Common myeloid progenitor, CD34-positive (primary cell): ENCODE data around the gene LTB4R2.

Experiments
- CTCF ChIA-PET: fragments of 350-600 bp; sonication (Branson Sonifier 250); formaldehyde crosslinking; loops from one replicate; lab custom pipeline; 2021; ENCODE audit warnings: antibody characterized with exemption; lab: Charles Lee
- POLR2A ChIA-PET: fragments of 350-600 bp; sonication (Branson Sonifier 250); formaldehyde crosslinking; loops from one replicate; lab custom pipeline; 2021; ENCODE audit warnings: antibody characterized with exemption; lab: Charles Lee
- DNase-seq, 3 donors: peaks; one replicate each; pipeline versions ENCODE4 v3.0.0 to v3.0.0-alpha.2; 2013
- H3K27ac ChIP-seq, 2 experiments: 1 replicate in 1 of 2; 2 replicates in 1 of 2; pipeline ENCODE4 v1.7.0; 2013; ENCODE audit warnings: inconsistent platforms in 2 of 2, low read length in 2 of 2, mild to moderate bottlenecking in 2 of 2, low read depth in 1 of 2, moderate library complexity in 1 of 2; ENCODE audit not compliant: severe bottlenecking in 2 of 2, insufficient read depth in 1 of 2, poor library complexity in 1 of 2
- H3K27me3 ChIP-seq, 5 experiments: replicated peaks in 2 of 5; 1 replicate in 3 of 5; 2 replicates in 2 of 5; pipeline versions ENCODE4 v1.6.1 to v1.7.0; 2013; ENCODE audit warnings: low read length in 4 of 5, mild to moderate bottlenecking in 2 of 5, moderate library complexity in 2 of 5, inconsistent platforms in 1 of 5; ENCODE audit not compliant: insufficient read depth in 5 of 5, control insufficient read depth in 4 of 5
- H3K36me3 ChIP-seq, 4 experiments: 1 replicate in 2 of 4; 2 replicates in 2 of 4; pipeline versions ENCODE4 v1.6.1 to v1.7.0; 2013; ENCODE audit warnings: low read length in 3 of 4, control low read depth in 1 of 4, mild to moderate bottlenecking in 1 of 4; ENCODE audit not compliant: control insufficient read depth in 4 of 4, insufficient read depth in 4 of 4
- H3K4me1 ChIP-seq, 4 experiments: 1 replicate in 3 of 4; 2 replicates in 1 of 4; pipeline versions ENCODE4 v1.6.1 to v1.7.1; 2013; ENCODE audit warnings: low read length in 3 of 4, mild to moderate bottlenecking in 3 of 4, control low read depth in 1 of 4, inconsistent platforms in 1 of 4, moderate library complexity in 1 of 4; ENCODE audit not compliant: control insufficient read depth in 4 of 4, insufficient read depth in 4 of 4; ENCODE audit errors: control extremely low read depth in 1 of 4
- H3K4me3 ChIP-seq, 7 experiments: 1 replicate in 4 of 7; 2 replicates in 3 of 7; pipeline versions ENCODE4 v1.5.1 to v1.7.0; 2013; ENCODE audit warnings: mild to moderate bottlenecking in 7 of 7, low read length in 6 of 7, moderate library complexity in 6 of 7, inconsistent platforms in 2 of 7, low read depth in 2 of 7, control low read depth in 1 of 7; ENCODE audit not compliant: insufficient read depth in 4 of 7, control insufficient read depth in 1 of 7; ENCODE audit errors: extremely low read depth in 1 of 7
- H3K9me3 ChIP-seq, 5 experiments: 1 replicate in 4 of 5; 2 replicates in 1 of 5; pipeline versions ENCODE4 v1.6.1 to v1.7.1; 2013; ENCODE audit warnings: low read length in 4 of 5, mild to moderate bottlenecking in 2 of 5, inconsistent platforms in 1 of 5, low read depth in 1 of 5, moderate library complexity in 1 of 5; ENCODE audit not compliant: control insufficient read depth in 4 of 5, insufficient read depth in 2 of 5; ENCODE audit errors: control extremely low read depth in 1 of 5
- WGBS: methylation state at CpG from one replicate; pipeline ENCODE4 v1.1.5; 2013; ENCODE audit not compliant: insufficient coverage; 5-methylcytosine and 5-hydroxymethylcytosine counted together

The LTB4R2 gene

DNA sequence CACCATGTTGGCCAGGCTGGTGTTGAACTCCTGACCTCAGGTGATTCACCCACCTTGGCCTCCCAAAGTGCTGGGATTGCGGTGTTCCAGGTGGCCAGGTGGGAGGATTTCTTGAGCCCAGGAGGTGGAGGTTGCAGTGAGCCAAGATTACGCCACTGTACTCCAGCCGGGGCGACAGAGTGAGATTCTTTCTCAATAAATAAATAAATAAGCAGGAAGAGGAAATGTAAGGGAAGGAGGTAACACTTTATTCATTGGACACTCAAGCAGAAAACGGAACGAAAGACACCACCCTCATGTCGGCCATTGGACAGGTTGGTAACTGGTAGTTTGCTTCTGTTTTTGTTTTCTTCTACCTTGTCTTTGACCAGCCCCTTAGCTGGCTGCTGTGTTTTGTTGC is 45.1 kb downstream of the LTB4R2 start:
- Histone ChIP-seq H3K27me3 (peaks cover 0 to 2% (median 0%) of the 10 kb centered on the region in 5 experiments), H3K4me1 (no peaks in the 10 kb centered on the region), H3K27ac (no peak overlapping the region), H3K4me3 (no peak overlapping the region), H3K9me3 (peaks cover 0 to 2% (median 0%) of the 10 kb centered on the region in 5 experiments), H3K36me3 (no peaks in the 10 kb centered on the region)
- ChIA-PET POLR2A (interaction anchor here (0.6 kb wide), 1 partner anchor 82 kb away, joined by 5 read pairs; no protein-coding TSS in a partner anchor), CTCF (no interaction called here)
- no peak for DNase-seq
- WGBS, result 100% methylated on average over 6 of the region's 7 CpGs

DNA sequence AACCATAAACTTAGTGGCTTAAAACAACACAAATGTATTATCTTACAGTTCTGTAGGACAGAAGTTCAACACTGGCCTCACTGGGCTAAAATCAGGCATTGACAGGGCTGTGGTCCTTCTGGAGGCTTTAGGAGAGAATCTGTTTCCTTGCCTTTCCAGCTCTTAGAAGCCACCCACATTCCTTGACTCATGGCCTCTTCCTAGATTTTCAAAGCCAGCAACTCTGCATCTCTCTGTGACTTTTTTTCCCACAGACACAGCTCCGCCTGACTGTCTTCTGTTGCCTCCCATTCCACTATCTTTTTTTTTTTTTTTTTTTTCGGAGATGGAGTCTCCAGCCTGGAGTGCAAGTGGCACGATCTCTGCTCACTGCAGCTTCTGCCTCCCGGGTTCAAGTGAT is 46.3 kb downstream of the LTB4R2 start:
- H3K36me3 ChIP-seq, result no peaks in the 10 kb centered on the region
- DNase-seq, result no peak
- H3K4me1 ChIP-seq, result no peaks in the 10 kb centered on the region
- 100% methylated on average over 1 of the region's 4 CpGs for WGBS
- ChIA-PET CTCF (interaction anchor here (0.7 to 8.8 kb wide), 6 partner anchors 11 to 77 kb away, joined by 3 to 130 read pairs (median 4); partner anchors contain the start of genes CBLN3 and KHNYN), POLR2A (no interaction called here)
- H3K27me3 ChIP-seq, result no peaks in the 10 kb centered on the region
- H3K4me3 ChIP-seq, result no peak overlapping the region
- H3K27ac ChIP-seq, result no peak overlapping the region
- H3K9me3 ChIP-seq, result peaks cover 0 to 2% (median 0%) of the 10 kb centered on the region in 5 experiments

GRCh38 chr14:24360281-24360680 is 50.3 kb downstream of the LTB4R2 start:
- H3K27me3 ChIP-seq, result no peaks in the 10 kb centered on the region
- H3K36me3 ChIP-seq, result no peaks in the 10 kb centered on the region
- no peak overlapping the region for H3K4me3 ChIP-seq
- CTCF ChIA-PET, result interaction anchor here (1.2 to 8.8 kb wide), 5 partner anchors 17 to 73 kb away, joined by 3 to 130 read pairs (median 4); partner anchors contain the start of genes CBLN3 and KHNYN
- H3K9me3 ChIP-seq, result peaks cover 0 to 2% (median 0%) of the 10 kb centered on the region in 5 experiments
- 100% methylated on average over 2 of the region's 3 CpGs for WGBS
- POLR2A ChIA-PET, result no interaction called here
- no peak for DNase-seq
- H3K4me1 ChIP-seq, result no peaks in the 10 kb centered on the region
- H3K27ac ChIP-seq, result no peak overlapping the region

- no CpG with 5 or more reads among the region's 2 CpGs for WGBS
- Histone ChIP-seq H3K4me1 (peaks cover 0 to 6% (median 4%) of the 10 kb centered on the region in 4 experiments), H3K27ac (no peak overlapping the region), H3K4me3 (no peak overlapping the region), H3K36me3 (no peaks in the 10 kb centered on the region), H3K9me3 (peaks cover 0 to 2% (median 0%) of the 10 kb centered on the region in 5 experiments), H3K27me3 (peaks cover 0 to 5% (median 2%) of the 10 kb centered on the region in 5 experiments)
- DNase-seq, result no peak
- ChIA-PET CTCF (interaction anchor here (0.7 to 8.8 kb wide), 14 partner anchors 10 to 123 kb away, joined by 3 to 130 read pairs (median 4); partner anchors contain the start of genes ADCY4, CBLN3 and KHNYN), POLR2A (interaction anchor here (1.4 kb wide), 1 partner anchor 70 kb away, joined by 5 read pairs; no protein-coding TSS in a partner anchor)
These were observed 51.4 kb downstream of the LTB4R2 start for GRCh38 chr14:24361326-24361725.
